ENCODE data around the gene EVL. TPM values are rescaled to one million over a fixed set of nuclear protein-coding genes. Genes with fewer than 3 reads are reported as not detected.

The EVL gene
- total RNA-seq, 2 experiments from 2014 or later = 206 to 298 TPM

DNA sequence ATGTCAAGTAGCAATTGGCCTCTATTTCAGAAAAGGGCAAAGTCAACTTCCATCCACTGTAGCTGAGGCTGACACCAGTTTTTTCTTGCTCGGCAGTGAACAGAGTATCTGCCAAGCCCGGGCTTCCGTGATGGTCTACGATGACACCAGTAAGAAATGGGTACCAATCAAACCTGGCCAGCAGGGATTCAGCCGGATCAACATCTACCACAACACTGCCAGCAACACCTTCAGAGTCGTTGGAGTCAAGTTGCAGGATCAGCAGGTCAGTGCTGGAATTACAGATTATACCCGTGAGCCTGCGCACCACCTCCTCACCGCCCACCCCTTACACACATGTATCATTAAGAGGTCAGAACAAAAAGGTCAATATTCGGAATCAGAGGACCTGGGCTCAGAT is 19.4 kb downstream of the EVL start:
- H3K36me3 ChIP-seq (ENCODE audit: insufficient read depth, low read length) = peaks cover 77% of the 10 kb centered on the region
- ChIA-PET POLR2A (interaction anchor here (1.1 to 2.5 kb wide), 2 partner anchors 18 to 101 kb away, joined by 3 to 7 read pairs; partner anchors contain the start of gene EVL), CTCF (ENCODE audit: unreplicated experiment) (no interaction called here)
- no peak for DNase-seq (ENCODE audit: low spot score)
- peaks cover 24% of the 10 kb centered on the region for H3K79me2 ChIP-seq (ENCODE audit: insufficient read depth, low read depth, low read length)
- no peaks in the 10 kb centered on the region for H4K20me1 ChIP-seq (ENCODE audit: insufficient read depth, low read length)
- H3K9me2 ChIP-seq (ENCODE audit: insufficient read depth, low read length) = no peaks in the 10 kb centered on the region
- no peak overlapping the region for H2AFZ ChIP-seq (ENCODE audit: low read length)
- H3K9me3 ChIP-seq (ENCODE audit: low read length) = no peaks in the 10 kb centered on the region
- no peak overlapping the region for H3K4me3 ChIP-seq (ENCODE audit: low read depth, low read length, poor library complexity, severe bottlenecking)
- H3K27ac ChIP-seq (ENCODE audit: low read depth, low read length, poor library complexity, severe bottlenecking) = no peak overlapping the region
- no peak overlapping the region for H3K4me2 ChIP-seq (ENCODE audit: low read length)
- intact Hi-C loops (cut with micrococcal nuclease; ENCODE audit: unreplicated experiment) = no loop called here
- no peaks in the 10 kb centered on the region for H3K4me1 ChIP-seq (ENCODE audit: insufficient read depth, low read length, poor library complexity, severe bottlenecking)
- no TSS peak for BruUV-seq (replicated peaks)
- TF ChIP-seq, protein P1, sequence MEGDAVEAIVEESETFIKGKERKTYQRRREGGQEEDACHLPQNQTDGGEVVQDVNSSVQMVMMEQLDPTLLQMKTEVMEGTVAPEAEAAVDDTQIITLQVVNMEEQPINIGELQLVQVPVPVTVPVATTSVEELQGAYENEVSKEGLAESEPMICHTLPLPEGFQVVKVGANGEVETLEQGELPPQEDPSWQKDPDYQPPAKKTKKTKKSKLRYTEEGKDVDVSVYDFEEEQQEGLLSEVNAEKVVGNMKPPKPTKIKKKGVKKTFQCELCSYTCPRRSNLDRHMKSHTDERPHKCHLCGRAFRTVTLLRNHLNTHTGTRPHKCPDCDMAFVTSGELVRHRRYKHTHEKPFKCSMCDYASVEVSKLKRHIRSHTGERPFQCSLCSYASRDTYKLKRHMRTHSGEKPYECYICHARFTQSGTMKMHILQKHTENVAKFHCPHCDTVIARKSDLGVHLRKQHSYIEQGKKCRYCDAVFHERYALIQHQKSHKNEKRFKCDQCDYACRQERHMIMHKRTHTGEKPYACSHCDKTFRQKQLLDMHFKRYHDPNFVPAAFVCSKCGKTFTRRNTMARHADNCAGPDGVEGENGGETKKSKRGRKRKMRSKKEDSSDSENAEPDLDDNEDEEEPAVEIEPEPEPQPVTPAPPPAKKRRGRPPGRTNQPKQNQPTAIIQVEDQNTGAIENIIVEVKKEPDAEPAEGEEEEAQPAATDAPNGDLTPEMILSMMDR (conservative IDR thresholded peaks at IDR 0.05; ENCODE audit: low read length) = no peak
- no peak for TF ChIP-seq EZH2phosphoT487 (IDR thresholded peaks at IDR 0.05; ENCODE audit: borderline replicate concordance, low read depth, low read length)

DNA sequence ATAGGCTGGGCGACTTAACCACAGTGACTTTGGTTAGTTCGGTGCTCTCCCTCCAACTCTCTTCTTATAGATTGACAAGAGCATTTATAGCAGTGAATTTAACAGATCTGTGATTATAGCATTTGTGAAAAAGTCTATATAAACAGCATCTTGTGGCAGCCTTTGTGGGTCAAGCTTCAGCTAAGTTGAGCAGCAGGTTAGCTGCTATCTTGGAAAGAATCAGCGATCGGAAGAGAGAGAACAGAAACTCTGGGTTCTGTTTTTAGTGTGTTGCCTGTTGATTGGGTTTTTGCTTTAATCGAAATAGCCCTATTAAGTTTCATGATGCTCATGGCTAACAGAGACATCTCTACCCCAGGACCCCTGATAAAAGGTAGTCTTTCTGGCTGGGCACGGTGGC is 20.2 kb downstream of the EVL start:
- CTCF ChIA-PET (ENCODE audit: unreplicated experiment) = no interaction called here
- Histone ChIP-seq H3K9me2 (ENCODE audit: insufficient read depth, low read length) (no peaks in the 10 kb centered on the region), H4K20me1 (ENCODE audit: insufficient read depth, low read length) (no peaks in the 10 kb centered on the region), H3K36me3 (ENCODE audit: insufficient read depth, low read length) (peaks cover 77% of the 10 kb centered on the region), H3K9me3 (ENCODE audit: low read length) (no peaks in the 10 kb centered on the region), H3K79me2 (ENCODE audit: insufficient read depth, low read depth, low read length) (peaks cover 18% of the 10 kb centered on the region), H2AFZ (ENCODE audit: low read length) (no peak overlapping the region), H3K4me3 (ENCODE audit: low read depth, low read length, poor library complexity, severe bottlenecking) (no peak overlapping the region), H3K4me1 (ENCODE audit: insufficient read depth, low read length, poor library complexity, severe bottlenecking) (no peaks in the 10 kb centered on the region), H3K27ac (ENCODE audit: low read depth, low read length, poor library complexity, severe bottlenecking) (no peak overlapping the region), H3K4me2 (ENCODE audit: low read length) (no peak overlapping the region)
- DNase-seq (ENCODE audit: low spot score) = no peak
- intact Hi-C loops (cut with micrococcal nuclease; ENCODE audit: unreplicated experiment) = no loop called here
- POLR2A ChIA-PET = interaction anchor here (2.5 kb wide), 1 partner anchor 19 kb away, joined by 7 read pairs; the partner anchor contains the start of gene EVL
- no peak for TF ChIP-seq EZH2phosphoT487 (IDR thresholded peaks at IDR 0.05; ENCODE audit: borderline replicate concordance, low read depth, low read length)
- TF ChIP-seq, protein P1 (conservative IDR thresholded peaks at IDR 0.05; ENCODE audit: low read length) = no peak
- no TSS peak for BruUV-seq (replicated peaks)

DNA sequence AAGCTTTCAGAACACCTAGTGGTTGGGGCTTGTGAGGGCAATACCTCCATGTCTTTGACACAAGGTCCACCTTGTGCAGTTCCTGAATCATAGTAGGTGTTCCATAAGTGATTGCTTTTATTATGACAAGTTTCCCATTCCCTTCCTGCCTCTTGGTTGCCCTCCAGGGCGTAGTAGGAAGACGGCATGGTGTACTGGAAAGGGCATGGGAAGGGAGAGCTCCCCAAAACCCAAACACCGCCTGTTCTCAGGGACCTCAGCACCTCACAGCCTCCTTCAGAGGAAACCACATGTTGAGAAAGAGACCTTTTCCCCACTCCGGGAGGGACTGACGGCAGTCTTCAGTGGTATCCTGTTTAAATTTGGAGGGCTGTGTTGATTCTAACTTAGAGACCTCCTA is 21.1 kb downstream of the EVL start:
- intact Hi-C loops (cut with micrococcal nuclease; ENCODE audit: unreplicated experiment) = no loop called here

More for the DNA sequence above, 21.1 kb downstream of the EVL start:
- POLR2A ChIA-PET = interaction anchor here (0.6 kb wide), 1 partner anchor 20 kb away, joined by 3 read pairs; no protein-coding TSS in a partner anchor
- no peaks in the 10 kb centered on the region for H3K4me1 ChIP-seq (ENCODE audit: insufficient read depth, low read length, poor library complexity, severe bottlenecking)
- H3K9me2 ChIP-seq (ENCODE audit: insufficient read depth, low read length) = no peaks in the 10 kb centered on the region
- no TSS peak for BruUV-seq (replicated peaks)
- no peaks in the 10 kb centered on the region for H3K9me3 ChIP-seq (ENCODE audit: low read length)
- peaks cover 9% of the 10 kb centered on the region for H3K79me2 ChIP-seq (ENCODE audit: insufficient read depth, low read depth, low read length)
- no peak overlapping the region for H3K27ac ChIP-seq (ENCODE audit: low read depth, low read length, poor library complexity, severe bottlenecking)
- DNase-seq (ENCODE audit: low spot score) = no peak
- no peak overlapping the region for H3K4me2 ChIP-seq (ENCODE audit: low read length)
- no peak overlapping the region for H2AFZ ChIP-seq (ENCODE audit: low read length)
- CTCF ChIA-PET (ENCODE audit: unreplicated experiment) = no interaction called here
- TF ChIP-seq EZH2phosphoT487 (IDR thresholded peaks at IDR 0.05; ENCODE audit: borderline replicate concordance, low read depth, low read length) = no peak
- TF ChIP-seq, protein P1 (conservative IDR thresholded peaks at IDR 0.05; ENCODE audit: low read length) = no peak
- H3K4me3 ChIP-seq (ENCODE audit: low read depth, low read length, poor library complexity, severe bottlenecking) = no peak overlapping the region
- H4K20me1 ChIP-seq (ENCODE audit: insufficient read depth, low read length) = no peaks in the 10 kb centered on the region
- H3K36me3 ChIP-seq (ENCODE audit: insufficient read depth, low read length) = peaks cover 79% of the 10 kb centered on the region
